H9 (cell line): ENCODE measurements around the gene MRPL34. TPM values are rescaled to one million over a fixed set of nuclear protein-coding genes. Genes with fewer than 3 reads are reported as not detected.

ENCODE experiments used
- DNase-seq: peaks from one replicate; pipeline ENCODE4 v3.0.0-alpha.2; 2017
- H2AFZ ChIP-seq: one replicate; pipeline ENCODE4 v1.6.1; 2013; ENCODE audit warnings: mild to moderate bottlenecking, low read length, control low read depth, moderate library complexity
- H2AK5ac ChIP-seq: 2 replicates; pipeline ENCODE4 v1.6.1; 2013; ENCODE audit warnings: low read length, control low read depth, mixed read lengths; ENCODE audit not compliant: insufficient read length
- H2BK120ac ChIP-seq: one replicate; pipeline ENCODE4 v1.6.1; 2013; ENCODE audit warnings: low read depth, mild to moderate bottlenecking, low read length, control low read depth, inconsistent platforms; ENCODE audit not compliant: poor library complexity, severe bottlenecking
- H2BK12ac ChIP-seq: 2 replicates; pipeline ENCODE4 v1.6.1; 2013; ENCODE audit warnings: low read length, control low read depth, mixed read lengths, low read depth; ENCODE audit not compliant: insufficient read length
- H2BK15ac ChIP-seq: 2 replicates; pipeline ENCODE4 v1.6.1; 2013; ENCODE audit warnings: low read depth, low read length, control low read depth
- H2BK20ac ChIP-seq: one replicate; pipeline ENCODE4 v1.6.1; 2013; ENCODE audit warnings: low read depth, mild to moderate bottlenecking, low read length, control low read depth, inconsistent platforms; ENCODE audit not compliant: poor library complexity, severe bottlenecking
- H2BK5ac ChIP-seq: 2 replicates; pipeline ENCODE4 v1.6.1; 2013; ENCODE audit warnings: low read length, control low read depth, mixed read lengths; ENCODE audit not compliant: insufficient read length
- H3K14ac ChIP-seq: 2 replicates; pipeline ENCODE4 v1.6.1; 2013; ENCODE audit warnings: low read length, control low read depth; ENCODE audit not compliant: insufficient read depth
- H3K18ac ChIP-seq: 2 replicates; pipeline ENCODE4 v1.6.1; 2013; ENCODE audit warnings: low read depth, mild to moderate bottlenecking, mixed read lengths, low read length, control low read depth; ENCODE audit not compliant: insufficient read length
- H3K23ac ChIP-seq: 2 replicates; pipeline ENCODE4 v1.6.1; 2013; ENCODE audit warnings: low read length, control low read depth, mixed read lengths, low read depth; ENCODE audit not compliant: insufficient read length
- H3K23me2 ChIP-seq: 2 replicates; pipeline ENCODE4 v1.6.1; 2013; ENCODE audit warnings: low read depth, mild to moderate bottlenecking, mixed read lengths, low read length, control low read depth; ENCODE audit not compliant: insufficient read length, poor library complexity, severe bottlenecking
- H3K27ac ChIP-seq: 2 replicates; pipeline ENCODE4 v1.5.1; 2013; ENCODE audit warnings: low read length, control low read depth, mixed read lengths, low read depth; ENCODE audit not compliant: insufficient read length
- H3K27me3 ChIP-seq: 2 replicates; pipeline ENCODE4 v1.6.1; 2013; ENCODE audit warnings: low read length, control low read depth, inconsistent platforms; ENCODE audit not compliant: insufficient read depth
- H3K4ac ChIP-seq: 2 replicates; pipeline ENCODE4 v1.6.1; 2013; ENCODE audit warnings: low read depth, mild to moderate bottlenecking, control low read depth, inconsistent platforms, low read length, moderate library complexity
- H3K4me1 ChIP-seq: 2 replicates; pipeline ENCODE4 v1.6.1; 2013; ENCODE audit warnings: low read length, control low read depth, inconsistent platforms; ENCODE audit not compliant: insufficient read depth
- H3K4me2 ChIP-seq: 2 replicates; pipeline ENCODE4 v1.6.1; 2013; ENCODE audit warnings: low read length, control low read depth, mixed read lengths; ENCODE audit not compliant: insufficient read length, insufficient read depth
- H3K56ac ChIP-seq: 2 replicates; pipeline ENCODE4 v1.6.1; 2013; ENCODE audit warnings: low read depth, mild to moderate bottlenecking, mixed read lengths, low read length, control low read depth; ENCODE audit not compliant: insufficient read length
- H3K79me1 ChIP-seq: 2 replicates; pipeline ENCODE4 v1.6.1; 2013; ENCODE audit warnings: low read depth, mild to moderate bottlenecking, moderate library complexity, low read length, control low read depth, inconsistent platforms; ENCODE audit not compliant: insufficient read depth, poor library complexity, severe bottlenecking
- H3K79me2 ChIP-seq: 2 replicates; pipeline ENCODE4 v1.6.1; 2013; ENCODE audit warnings: low read length, control low read depth, inconsistent platforms; ENCODE audit not compliant: insufficient read depth
- H3K9ac ChIP-seq: 2 replicates; pipeline ENCODE4 v1.6.1; 2013; ENCODE audit warnings: low read length, control low read depth, mixed read lengths; ENCODE audit not compliant: insufficient read length; ENCODE audit errors: extremely low read depth
- H3K9me3 ChIP-seq: one replicate; pipeline ENCODE4 v1.6.1; 2013; ENCODE audit warnings: low read depth, low read length, inconsistent platforms; ENCODE audit not compliant: control insufficient read depth
- H3T11ph ChIP-seq: one replicate; pipeline ENCODE4 v1.6.1; 2013; ENCODE audit warnings: mild to moderate bottlenecking, low read length, control low read depth, inconsistent platforms
- H4K20me1 ChIP-seq: one replicate; pipeline ENCODE4 v1.6.1; 2013; ENCODE audit not compliant: control insufficient read depth, insufficient read length, insufficient read depth
- H4K5ac ChIP-seq: 2 replicates; pipeline ENCODE4 v1.6.1; 2013; ENCODE audit warnings: low read depth, mild to moderate bottlenecking, mixed read lengths, low read length, control low read depth; ENCODE audit not compliant: insufficient read length
- H4K8ac ChIP-seq: replicated peaks from 2 replicates; pipeline ENCODE4 v1.6.1; 2013; ENCODE audit warnings: low read length, control low read depth, mixed read lengths, low read depth; ENCODE audit not compliant: insufficient read length
- H4K91ac ChIP-seq: 2 replicates; pipeline ENCODE4 v1.6.1; 2013; ENCODE audit warnings: low read depth, mild to moderate bottlenecking, moderate library complexity, mixed read lengths, low read length, control low read depth; ENCODE audit not compliant: insufficient read length
- H3K27ac Mint-ChIP-seq, 3 experiments: 2 replicates in 2 of 3; 3 replicates in 1 of 3; pipeline ENCODE4 v1.8.0; 2020 to 2021; ENCODE audit warnings: mixed read lengths in 3 of 3, mild to moderate bottlenecking in 1 of 3, moderate library complexity in 1 of 3
- H3K27me3 Mint-ChIP-seq: 2 replicates; pipeline ENCODE4 v1.8.0; 2021; ENCODE audit warnings: low read depth, mild to moderate bottlenecking, moderate library complexity, mixed read lengths
- H3K36me3 Mint-ChIP-seq, 3 experiments: 2 replicates in 2 of 3; 3 replicates in 1 of 3; pipeline ENCODE4 v1.8.0; 2020 to 2021; ENCODE audit warnings: low read depth in 3 of 3, mixed read lengths in 3 of 3; ENCODE audit not compliant: insufficient read depth in 1 of 3
- H3K4me1 Mint-ChIP-seq, 2 experiments: 2 replicates each; pipeline ENCODE4 v1.8.0; 2020; ENCODE audit warnings: mixed read lengths in 2 of 2
- H3K4me3 Mint-ChIP-seq, 2 experiments: 2 replicates in 1 of 2; 3 replicates in 1 of 2; pipeline ENCODE4 v1.8.0; 2020 to 2021; ENCODE audit warnings: mild to moderate bottlenecking in 2 of 2, mixed read lengths in 2 of 2, moderate library complexity in 1 of 2
- H3K9me3 Mint-ChIP-seq, 2 experiments: 2 replicates in 1 of 2; 3 replicates in 1 of 2; pipeline ENCODE4 v1.8.0; 2020; ENCODE audit warnings: mild to moderate bottlenecking in 2 of 2, mixed read lengths in 2 of 2, moderate library complexity in 1 of 2
- CTCF ChIP-seq: fragments of 200-600 bp; sonication (generic); conservative IDR thresholded peaks from 3 replicates; pipeline ENCODE4 v1.8.0; 2021; ENCODE audit warnings: antibody characterized with exemption, mild to moderate bottlenecking
- WGBS: extraction: QIAGEN DNeasy Blood & Tissue Kit; methylation state at CpG from one replicate; pipeline ENCODE4 v1.1.7; 2013; ENCODE audit warnings: missing lambda C conversion rate, low lambda C conversion rate, mixed read lengths; ENCODE audit not compliant: insufficient read length; ENCODE audit errors: extremely low coverage; 5-methylcytosine and 5-hydroxymethylcytosine counted together
- total RNA-seq: library from RNA; stranded (reverse); gene quantifications from 2 replicates; pipeline ENCODE4 v1.2.1, GENCODE V29; 2021

The MRPL34 gene
- total RNA-seq, 1 experiment from 2014 or later: 84.6 TPM

GRCh38 chr19:17302391-17303166 is 3.1 kb upstream of the MRPL34 start:
- Mint-ChIP-seq H3K27me3 (no peaks in the 10 kb centered on the region; the same call in 1 of the 2 replicates), H3K27ac (peak overlapping the region in 1 of 3 experiments; percentile 83; a peak in 1 of 7 replicates), H3K9me3 (peaks cover 4% of the 10 kb centered on the region in 2 experiments; a peak in 3 of 5 replicates), H3K4me3 (peak overlapping the region; percentile 63 to 76), H3K4me1 (peaks cover 21 to 35% of the 10 kb centered on the region in 2 experiments), H3K36me3 (peaks cover 13 to 22% (median 17%) of the 10 kb centered on the region in 3 experiments)
- Histone ChIP-seq H3K27me3 (no peaks in the 10 kb centered on the region), H3K14ac (0 out of 2 replicates have a peak overlapping the region, but pooled peaks have one; percentile 14), H3K23ac (no peak overlapping the region), H3K27ac (no peak overlapping the region), H3K18ac (no peak overlapping the region), H4K91ac (no peak overlapping the region), H2BK12ac (no peak overlapping the region), H3K4me2 (peak overlapping the region; percentile 48), H3K4ac (no peak overlapping the region), H3K4me1 (peaks cover 3% of the 10 kb centered on the region; the same call in 1 of the 2 replicates), H3T11ph (no peak overlapping the region), H3K23me2 (peaks cover 6% of the 10 kb centered on the region), H2AK5ac (no peak overlapping the region), H3K9me3 (no peaks in the 10 kb centered on the region), H2AFZ (no peak overlapping the region), H4K20me1 (no peaks in the 10 kb centered on the region), H4K8ac (no peak overlapping the region), H3K79me2 (no peaks in the 10 kb centered on the region), H3K56ac (no peak overlapping the region), H2BK20ac (no peak overlapping the region), H3K9ac (no peak overlapping the region), H4K5ac (no peak overlapping the region), H2BK15ac (no peak overlapping the region), H3K79me1 (no peaks in the 10 kb centered on the region), H2BK120ac (no peak overlapping the region), H2BK5ac (no peak overlapping the region)
- no peak for TF ChIP-seq CTCF
- no CpG with 5 or more reads among the region's 29 CpGs for WGBS
- no peak for DNase-seq
